K562 (cell line): Measurements from ENCODE around the gene SFXN5. TPM values are rescaled to one million over a fixed set of nuclear protein-coding genes. Genes with fewer than 3 reads are reported as not detected.

Source experiments
- CBX3 ChIP-seq, 2 experiments: IDR thresholded peaks; 1 replicate in 1 of 2; 2 replicates in 1 of 2; pipeline ENCODE4 v1.6.1; 2012; ENCODE audit warnings: inconsistent platforms in 2 of 2, low read length in 2 of 2, borderline replicate concordance in 1 of 2, control low read depth in 1 of 2
- CC2D1A ChIP-seq: fragments of 450-650 bp; IDR thresholded peaks from 2 replicates; pipeline ENCODE4 v1.6.1; 2017; ENCODE audit warnings: mild to moderate bottlenecking
- CXXC5 ChIP-seq: fragments of 250-450 bp; sonication (Bioruptor Pico); IDR thresholded peaks from 2 replicates; pipeline ENCODE4 v1.8.0; 2022; ENCODE audit warnings: inconsistent platforms, mild to moderate bottlenecking, moderate library complexity
- KLF16 ChIP-seq: IDR thresholded peaks from 2 replicates; pipeline ENCODE4 v1.6.1; 2016; ENCODE audit warnings: antibody characterized with exemption
- MNT ChIP-seq, 2 experiments: fragments of 450-650 bp; conservative IDR thresholded peaks; 2 replicates each; pipeline ENCODE4 v1.6.1; 2017; ENCODE audit warnings: mild to moderate bottlenecking in 2 of 2, moderate library complexity in 2 of 2
- MTA2 ChIP-seq: fragments of 450-650 bp; IDR thresholded peaks from 2 replicates; pipeline ENCODE4 v1.6.1; 2016; ENCODE audit warnings: low read depth
- NFIC ChIP-seq: fragments of 450-650 bp; IDR thresholded peaks from 2 replicates; pipeline ENCODE4 v1.6.1; 2017; ENCODE audit warnings: mild to moderate bottlenecking, inconsistent platforms
- PML ChIP-seq: IDR thresholded peaks from 2 replicates; pipeline ENCODE4 v1.6.1; 2012; ENCODE audit warnings: low read length, inconsistent platforms
- POLR2AphosphoS2 ChIP-seq: IDR thresholded peaks from 2 replicates; pipeline ENCODE4 v1.6.1; 2012; ENCODE audit warnings: low read length, improper control_type of control experiment
- RBM25 ChIP-seq: fragments of 200-400 bp; formaldehyde crosslinking; IDR thresholded peaks from 2 replicates; pipeline ENCODE4 v1.6.1; 2018; ENCODE audit warnings: low read length, low read depth, moderate library complexity; ENCODE audit not compliant: severe bottlenecking
- RNF2 ChIP-seq: sonication (generic); IDR thresholded peaks from 2 replicates; pipeline ENCODE4 v1.6.1; 2016
- SIN3B ChIP-seq: fragments of 450-650 bp; IDR thresholded peaks from 2 replicates; pipeline ENCODE4 v1.6.1; 2017; ENCODE audit warnings: low read depth, mild to moderate bottlenecking, moderate library complexity
- SMAD4 ChIP-seq: fragments of 250-450 bp; sonication (Bioruptor Pico); conservative IDR thresholded peaks from 2 replicates; pipeline ENCODE4 v1.8.0; 2021; ENCODE audit warnings: inconsistent platforms, mild to moderate bottlenecking, moderate library complexity
- TCF3 ChIP-seq: sonication (generic); formaldehyde crosslinking; IDR thresholded peaks from 2 replicates; pipeline ENCODE4 v1.4.0; 2020; ENCODE audit warnings: mild to moderate bottlenecking, missing genetic modification reagents
- TRIM24 ChIP-seq, 2 experiments: fragments of 450-650 bp; IDR thresholded peaks; 2 replicates each; pipeline ENCODE4 v1.6.1; 2016
- UBTF ChIP-seq, 2 experiments: IDR thresholded peaks; 2 replicates each; pipeline ENCODE4 v1.6.1; 2012; ENCODE audit warnings: improper control_type of control experiment in 2 of 2, low read depth in 2 of 2, low read length in 2 of 2, borderline replicate concordance in 1 of 2
- USF2 ChIP-seq: sonication (generic); formaldehyde crosslinking; IDR thresholded peaks from 2 replicates; pipeline ENCODE4 v1.5.0; 2020; ENCODE audit warnings: missing genetic modification reagents
- ZC3H11A ChIP-seq: IDR thresholded peaks from 2 replicates; pipeline ENCODE4 v1.6.1; 2012; ENCODE audit warnings: low read depth, low read length, improper control_type of control experiment
- ZNF395 ChIP-seq: fragments of 200-800 bp; sonication (Bioruptor generic); IDR thresholded peaks from 2 replicates; pipeline ENCODE4 v1.6.1; 2017; ENCODE audit warnings: missing genetic modification characterization, missing compliant biosample characterization
- ZNF444 ChIP-seq: fragments of 250-450 bp; sonication (Bioruptor Pico); IDR thresholded peaks from 2 replicates; pipeline ENCODE4 v1.4.0; 2020; ENCODE audit warnings: mild to moderate bottlenecking, moderate library complexity
- ZNF518B ChIP-seq: fragments of 250-450 bp; sonication (Bioruptor Pico); IDR thresholded peaks from 2 replicates; pipeline ENCODE4 v1.5.0; 2021; ENCODE audit warnings: mild to moderate bottlenecking, moderate library complexity
- polyA plus RNA-seq, 8 experiments: library from polyadenylated mRNA; depleted of rRNA in 4 of 8; stranded (reverse) in 5 of 8; unstranded in 3 of 8; fragments of >200 nt; fragmentation: Nextera tagmentation in 2 of 8; fragmentation: Illumina TruSeq in 1 of 8; extraction: Ambion mirVana in 2 of 8; extraction: Trizol in 1 of 8; gene quantifications; 2 replicates each; pipeline versions ENCODE4 v1.2.1 to v1.2.3, GENCODE V29; 2011 to 2014; ENCODE audit warnings: inconsistent platforms in 1 of 8, missing spikeins in 1 of 8
- total RNA-seq, 7 experiments: library from RNA; depleted of rRNA in 6 of 7; stranded (reverse); fragments of >200 nt in 6 of 7; fragmentation: Illumina TruSeq in 2 of 7; extraction: Trizol in 2 of 7; gene quantifications; 2 replicates each; pipeline versions ENCODE4 v1.2.1 to v1.2.3, GENCODE V29; 2011 to 2021; ENCODE audit warnings: low replicate concordance in 1 of 7

The SFXN5 gene
- total and polyA plus RNA-seq, 9 of the 15 experiments (the other 6 are each of a cell fraction or from before 2014, with no cell fraction given) = 8.3 to 22.6 (median 16.0) TPM

GRCh38 chr2:72901426-72901825 lies 170.1 kb downstream of the SFXN5 start (continued):
- TF ChIP-seq ZNF518B (no peak), MTA2 (peak; percentile 74), CC2D1A (peak; percentile 48; the same call in 1 of the 2 replicates), USF2 (CRISPR knock-in tag) (no peak), KLF16 (peak; percentile 87), RBM25 (no peak), POLR2AphosphoS2 (no peak), RNF2 (peak; percentile 25; the same call in 1 of the 2 replicates), CBX3 (IDR thresholded peaks at IDR 0.05; ENCODE audit: borderline replicate concordance in 1 of 2, low read length in 2 of 2) (no peak), NFIC (peak; percentile 78), SMAD4 (CRISPR knock-in tag) (peak; percentile 76; the same call in 1 of the 2 replicates), PML (peak; percentile 82; the same call in 1 of the 2 replicates), CXXC5 (CRISPR knock-in tag) (peak; percentile 64), ZNF395 (CRISPR knock-in tag) (no peak), ZNF444 (CRISPR knock-in tag) (no peak), MNT (conservative IDR thresholded peaks at IDR 0.05) (peak in 1 of 2 experiments; percentile 41; a peak in 2 of 4 replicates), UBTF (IDR thresholded peaks at IDR 0.05; ENCODE audit: borderline replicate concordance in 1 of 2, low read depth in 2 of 2, low read length in 2 of 2) (no peak), TCF3 (CRISPR knock-in tag) (peak; percentile 94), TRIM24 (IDR thresholded peaks at IDR 0.05) (peak; percentile 90 to 94), SIN3B (no peak), ZC3H11A (no peak)
